Camera-type eye (tissue), 1 donor: Measurements from ENCODE around the gene TDRD3. TPM values are rescaled to one million over a fixed set of nuclear protein-coding genes. Genes with fewer than 3 reads are reported as not detected.

Experiments
- total RNA-seq: library from RNA; depleted of rRNA; stranded (reverse); fragments of >200 nt; gene quantifications from one replicate; pipeline ENCODE4 v1.2.3, GENCODE V29; 2014

TDRD3 gene
- total RNA-seq: 57.6 TPM

DNA sequence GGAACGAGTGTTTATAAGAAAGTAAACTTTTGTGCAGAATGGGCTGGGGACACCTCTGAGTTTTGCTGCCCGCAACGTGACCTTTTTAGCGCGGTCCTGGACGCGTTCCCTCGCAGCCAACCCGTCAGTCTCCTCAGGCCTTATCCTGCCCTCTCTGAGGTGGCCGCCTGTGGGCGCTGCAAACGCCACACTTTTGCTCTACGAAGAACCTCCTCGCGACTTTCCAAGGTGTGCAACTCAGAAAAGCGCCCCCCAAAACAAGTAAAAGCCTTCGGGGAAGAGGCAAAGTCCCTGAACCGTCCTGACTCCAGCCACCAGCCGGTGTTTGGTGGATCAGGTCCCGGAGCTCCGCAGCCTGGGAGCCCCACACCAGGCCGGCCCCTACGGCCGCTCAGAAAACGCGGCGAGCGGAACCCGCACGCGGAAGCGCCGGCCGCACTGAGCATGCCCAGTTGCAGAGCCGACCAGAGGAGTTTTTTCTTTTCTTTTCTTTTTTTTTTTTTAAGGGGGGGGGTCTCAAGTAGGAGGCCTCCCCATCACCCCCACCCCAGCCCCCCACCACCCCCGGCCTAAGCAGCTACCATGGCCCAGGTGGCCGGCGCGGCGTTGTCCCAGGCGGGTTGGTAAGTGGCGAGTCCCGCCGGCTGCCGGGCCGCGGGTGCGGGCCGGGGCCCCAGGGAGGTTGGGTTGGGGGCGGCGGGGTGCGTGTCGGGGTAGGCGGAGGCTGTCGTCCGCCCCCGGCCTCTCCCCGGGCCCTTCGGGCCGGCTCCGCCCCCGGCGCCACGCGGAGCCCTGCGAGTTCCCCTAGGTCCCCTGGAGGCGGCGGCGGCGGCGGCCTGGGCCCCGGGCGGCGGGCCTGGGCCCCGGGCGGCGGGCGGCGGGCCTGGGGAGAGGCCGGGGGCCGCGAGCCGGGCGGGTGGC is at the start of gene TDRD3:
Gene TDRD3 (plus strand): TSS at position 438 of the 921 bp plus-strand sequence. CDS start 145 bp downstream, at position 583.

Other genes with a start within 250 kb of the TDRD3 start
- 5.8 TPM for gene DIAPH3, start 233.3 kb upstream of the TDRD3 start, total RNA-seq